22Rv1 (cell line): ENCODE data around the gene GOLGA7B.
"Not testable (repeated sequence)": the region's sequence is repeated elsewhere in the genome, so short reads cannot be mapped to it uniquely, and the experiment has no call there.

Source experiments
- H3K27ac ChIP-seq: fragments of 450-650 bp; 2 replicates; pipeline ENCODE4 v1.5.1; 2017
- CTCF ChIP-seq: fragments of 450-650 bp; IDR thresholded peaks from 2 replicates; pipeline ENCODE4 v1.5.1; 2017; ENCODE audit warnings: mild to moderate bottlenecking
- ZFX ChIP-seq: fragments of 450-650 bp; IDR thresholded peaks from 2 replicates; pipeline ENCODE4 v1.6.1; 2017; ENCODE audit warnings: antibody characterized with exemption, borderline replicate concordance

Gene GOLGA7B

DNA sequence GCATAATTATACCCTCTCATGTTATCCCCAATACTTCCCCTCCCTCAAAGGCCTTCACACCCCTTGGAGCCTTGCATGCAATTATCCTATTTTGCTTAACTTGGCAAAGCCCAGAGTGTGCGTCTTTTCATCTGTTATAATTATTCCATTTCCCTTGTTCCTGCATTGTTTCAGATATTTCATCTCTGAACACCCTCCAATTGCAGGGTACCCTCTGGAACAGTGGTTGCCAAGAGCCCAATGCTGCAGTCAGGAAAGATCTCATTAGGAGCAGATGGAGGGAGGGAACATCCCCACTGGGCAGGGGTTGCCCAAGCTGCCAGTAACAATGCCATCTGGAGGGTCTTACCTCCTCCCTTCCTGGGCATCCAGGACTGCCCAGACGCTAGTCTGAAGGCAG, 18.4 kb upstream of the GOLGA7B start:
- H3K27ac ChIP-seq: no peak overlapping the region
- TF ChIP-seq ZFX (no peak), CTCF (no peak)

DNA sequence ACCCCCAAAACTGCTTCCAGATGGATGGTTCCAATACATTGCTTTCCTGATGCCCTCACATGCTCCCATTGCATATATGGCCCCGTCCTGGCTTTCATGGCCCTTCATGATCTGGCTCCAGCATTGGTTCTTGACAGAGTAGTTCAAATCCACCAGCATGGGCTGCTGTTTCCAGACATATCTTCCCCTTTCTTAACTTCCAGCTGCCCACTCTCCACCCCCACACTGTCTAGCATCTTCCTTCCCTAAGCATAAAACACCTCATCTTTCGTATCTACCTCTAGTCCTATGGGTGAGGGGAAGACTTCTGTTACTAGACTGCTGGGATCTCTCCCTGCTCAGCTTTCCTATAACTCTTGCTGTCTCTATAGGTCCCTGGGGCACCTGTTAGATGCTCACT, 13.2 kb upstream of the GOLGA7B start:
- no peak for TF ChIP-seq CTCF
- TF ChIP-seq ZFX: no peak
- H3K27ac ChIP-seq: no peak overlapping the region

- TF ChIP-seq CTCF (no peak), ZFX (no peak)
- no peak overlapping the region for H3K27ac ChIP-seq
Measured at GRCh38 chr10:97838091-97838490, 11.6 kb upstream of the GOLGA7B start.

GRCh38 chr10:97841166-97841565, 8.5 kb upstream of the GOLGA7B start:
- H3K27ac ChIP-seq: not testable (repeated sequence)

DNA sequence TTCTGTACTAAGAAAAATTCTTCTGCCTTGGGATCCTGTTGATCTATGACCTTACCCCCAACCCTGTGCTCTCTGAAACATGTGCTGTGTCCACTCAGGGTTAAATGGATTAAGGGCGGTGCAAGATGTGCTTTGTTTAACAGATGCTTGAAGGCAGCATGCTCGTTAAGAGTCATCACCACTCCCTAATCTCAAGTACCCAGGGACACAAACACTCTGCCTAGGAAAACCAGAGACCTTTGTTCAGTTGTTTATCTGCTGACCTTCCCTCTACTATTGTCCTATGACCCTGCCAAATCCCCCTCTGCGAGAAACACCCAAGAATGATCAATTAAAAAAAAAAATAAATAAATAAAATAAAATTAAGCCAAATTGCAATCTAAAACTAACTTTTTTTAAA, 7.5 kb upstream of the GOLGA7B start:
- not testable (repeated sequence) for H3K27ac ChIP-seq

DNA sequence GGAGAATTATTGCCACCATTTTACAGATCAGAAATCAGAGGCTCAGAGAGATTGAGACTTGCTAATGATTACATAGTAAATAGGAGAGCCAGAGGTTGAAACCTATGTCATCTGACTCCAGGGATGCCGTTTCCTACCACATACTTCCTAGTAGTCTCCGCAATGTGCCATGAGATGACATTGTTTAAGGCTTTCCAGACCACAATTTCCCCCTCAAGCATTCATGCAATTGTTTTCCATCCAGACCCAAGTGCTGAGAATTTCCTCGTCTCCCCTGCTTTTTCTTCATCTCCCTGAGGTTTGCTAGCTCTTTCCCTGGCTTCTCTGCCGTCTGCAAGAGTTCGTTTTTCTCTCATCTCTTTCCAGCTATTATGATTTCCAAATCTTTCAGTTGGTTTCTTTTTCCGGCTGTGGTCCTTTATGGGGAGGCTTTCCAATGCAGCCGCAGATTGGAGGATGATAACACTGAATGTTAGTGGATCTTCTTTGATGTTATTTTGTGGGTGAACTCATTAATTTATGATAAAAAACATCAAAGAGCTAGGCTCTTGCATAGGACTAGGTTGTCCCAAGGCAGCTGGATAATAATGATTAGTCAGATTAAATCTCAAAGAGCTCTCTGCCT, 6.9 kb upstream of the GOLGA7B start:
- TF ChIP-seq CTCF: no peak
- TF ChIP-seq ZFX: no peak
- no peak overlapping the region for H3K27ac ChIP-seq

DNA sequence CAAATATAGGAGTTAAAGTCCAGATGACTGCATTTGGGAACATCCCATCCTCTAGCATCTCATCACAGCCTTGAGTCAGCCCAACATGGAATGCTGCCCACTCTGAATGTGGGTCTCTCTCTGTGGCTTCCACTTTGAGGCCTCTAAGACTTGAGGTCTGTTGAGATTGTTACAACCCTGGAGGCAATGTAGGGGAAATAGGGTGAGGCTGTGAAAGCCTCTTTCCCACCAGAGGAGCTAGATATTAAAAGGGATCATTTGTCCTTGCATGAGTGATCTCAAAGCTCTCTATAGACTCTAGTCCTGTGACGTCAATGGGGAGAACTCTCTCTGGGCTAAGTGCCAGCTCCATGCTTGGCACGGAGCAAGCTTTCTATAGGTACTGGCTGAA, 6.4 kb upstream of the GOLGA7B start:
- TF ChIP-seq ZFX: no peak
- no peak for TF ChIP-seq CTCF
- no peak overlapping the region for H3K27ac ChIP-seq

- H3K27ac ChIP-seq: not testable (repeated sequence)
Measured at GRCh38 chr10:97843972-97844371, 5.7 kb upstream of the GOLGA7B start.

GRCh38 chr10:97844678-97845077, 5.0 kb upstream of the GOLGA7B start:
- no peak for TF ChIP-seq ZFX
- TF ChIP-seq CTCF: no peak

More at GRCh38 chr10:97844678-97845077, 5.0 kb upstream of the GOLGA7B start:
- no peak overlapping the region for H3K27ac ChIP-seq
